NCI-H2029 treated with DMSO at 0.1 percent for 48 hours (cell line): Measurements from ENCODE around the gene GYG1.
"Not testable (repeated sequence)": the region's sequence is repeated elsewhere in the genome, so short reads cannot be mapped to it uniquely, and the experiment has no call there.

ENCODE experiments used
- DNase-seq: peaks from one replicate; lab custom pipeline; 2025; lab: John Stamatoyannopoulos, UW

The GYG1 gene

GRCh38 chr3:148987551-148987950, 3.8 kb upstream of the GYG1 start:
- not testable (repeated sequence) for DNase-seq

- no peak for DNase-seq
These were observed 1.1 kb upstream of the GYG1 start for GRCh38 chr3:148990236-148990635.

DNA sequence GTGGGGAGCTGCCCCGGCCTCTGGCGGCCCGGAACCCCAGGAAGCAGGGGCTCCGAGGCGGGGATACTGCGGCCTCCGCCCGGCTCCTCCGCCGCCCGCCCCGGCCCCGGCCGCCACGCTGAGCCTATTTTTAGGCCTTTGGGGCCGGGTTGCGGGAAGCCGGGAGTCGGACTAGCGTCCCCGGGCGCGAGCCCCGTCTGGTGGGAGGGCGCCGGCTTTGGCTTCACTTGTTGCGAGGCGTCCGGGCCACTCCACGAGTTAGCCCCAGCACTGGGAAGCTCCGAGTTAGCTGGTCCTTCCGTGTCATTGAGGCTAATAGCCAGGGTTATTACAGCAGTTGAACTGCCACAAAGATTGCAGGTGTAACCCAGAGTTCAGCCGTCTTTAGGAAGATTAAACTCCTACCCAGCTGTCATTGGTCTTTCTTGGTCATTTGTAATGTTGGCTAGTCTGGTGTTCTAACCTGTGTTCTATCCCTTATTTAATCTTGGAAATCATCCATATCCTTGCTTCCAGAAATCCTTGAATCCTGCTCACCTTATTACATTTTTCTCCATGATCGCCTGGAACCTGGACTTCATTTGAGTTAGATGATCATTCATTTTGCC, 791 bp downstream of the GYG1 start:
- no peak for DNase-seq

DNA sequence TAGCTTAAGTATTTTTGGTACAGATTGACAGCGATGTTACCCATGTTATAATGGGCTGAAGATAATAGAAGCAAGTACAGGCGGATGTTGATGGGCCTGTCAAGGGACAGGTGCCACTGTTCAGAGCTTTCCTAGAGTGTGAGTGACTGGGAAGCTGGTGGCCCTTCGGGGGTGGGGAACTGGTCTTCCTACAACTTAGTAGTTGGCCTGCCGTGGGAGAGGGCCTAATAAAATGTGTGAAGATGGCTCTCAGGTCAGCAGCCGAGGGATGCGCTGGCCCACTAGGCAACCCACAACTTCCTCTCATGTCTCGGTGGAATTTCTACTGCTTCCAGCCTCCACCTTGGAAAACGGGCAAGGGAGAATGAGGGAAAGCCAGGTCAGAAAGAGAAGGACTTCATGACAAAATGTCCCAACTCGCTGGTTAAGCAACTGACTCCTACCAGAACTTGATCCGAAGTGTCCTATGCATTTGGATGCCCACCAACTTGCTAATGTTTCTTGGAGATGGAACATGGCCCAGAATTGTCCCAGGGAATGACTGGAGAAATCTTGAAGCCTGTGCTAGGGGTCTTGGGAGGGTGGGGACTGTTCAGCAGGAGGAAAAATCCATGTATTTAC, 1.4 kb downstream of the GYG1 start:
- no peak for DNase-seq

DNA sequence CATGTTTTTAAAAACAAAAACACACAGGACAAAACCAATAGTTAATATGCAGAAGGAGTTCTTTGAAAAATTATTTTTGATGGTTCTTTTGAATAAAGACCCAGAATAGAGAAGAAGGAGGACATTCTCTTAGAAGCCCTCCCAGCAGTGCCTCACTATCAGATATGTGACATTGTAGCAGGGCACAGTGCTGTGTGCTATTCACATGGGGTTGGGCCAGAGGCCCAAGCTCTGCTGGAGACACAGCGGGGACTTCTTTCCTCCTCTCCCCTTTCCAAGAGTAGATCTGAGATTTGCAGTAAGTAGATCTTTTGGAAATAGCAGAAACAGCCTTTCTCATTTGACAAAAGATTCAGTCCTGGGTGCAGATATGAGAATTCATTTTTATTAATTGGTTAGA, 6.3 kb downstream of the GYG1 start:
- DNase-seq, result no peak

DNA sequence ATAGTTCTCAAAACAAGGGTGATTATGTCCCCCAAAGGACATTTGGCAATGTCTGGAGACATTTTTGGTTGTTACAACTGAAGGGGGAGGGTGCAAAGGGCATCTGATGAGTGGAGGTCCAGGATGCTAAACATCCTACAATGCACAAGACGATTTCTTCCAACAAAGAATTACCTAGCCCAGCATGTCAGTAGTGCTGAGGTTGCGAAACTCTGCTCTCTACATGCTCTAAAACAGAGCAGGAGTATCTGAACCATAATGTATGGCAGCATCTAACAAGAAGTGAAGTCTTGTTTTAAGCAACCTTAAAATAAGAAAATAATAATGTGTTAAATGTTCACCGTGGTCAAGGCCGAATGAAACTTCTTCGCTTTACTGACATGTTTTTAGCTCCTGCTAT, 7.0 kb downstream of the GYG1 start:
- no peak for DNase-seq

GRCh38 chr3:148998715-148999423, 7.5 kb downstream of the GYG1 start:
- peak; percentile 41 for DNase-seq

- no peak for DNase-seq
These were observed 8.5 kb downstream of the GYG1 start for GRCh38 chr3:148999806-149000205.

DNA sequence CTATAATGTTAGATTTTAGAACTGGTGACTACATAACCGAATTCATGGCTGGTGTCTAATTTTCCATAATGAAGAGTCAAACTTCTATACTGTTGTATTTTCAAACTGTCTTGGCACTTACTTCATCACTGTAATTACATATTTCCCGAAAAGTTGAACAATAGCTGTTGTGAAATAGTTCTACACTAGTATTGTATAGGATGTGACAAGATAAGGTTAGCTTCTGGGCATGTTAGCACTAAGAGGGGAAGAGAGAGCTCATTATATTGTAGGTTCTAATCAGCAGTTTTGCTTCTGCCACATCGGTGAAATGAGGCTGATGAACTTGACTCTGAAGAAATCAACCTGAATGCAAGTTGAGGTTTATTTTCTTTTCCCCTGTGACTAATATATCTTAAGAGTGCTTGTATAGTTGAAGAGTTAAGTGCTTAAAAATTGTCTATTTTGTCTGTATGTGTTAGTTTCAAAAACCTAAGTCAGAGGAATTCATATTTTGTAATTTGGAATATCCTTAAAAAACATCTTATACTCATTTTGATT, 8.9 kb downstream of the GYG1 start:
- DNase-seq, result no peak

GRCh38 chr3:149001727-149002126, 10.4 kb downstream of the GYG1 start:
- DNase-seq, result no peak

- DNase-seq, result peak; percentile 20
These were observed 12.4 kb downstream of the GYG1 start for GRCh38 chr3:149003653-149004305.

- peak; percentile 70 for DNase-seq
These were observed 13.3 kb downstream of the GYG1 start for GRCh38 chr3:149004622-149005021.

DNA sequence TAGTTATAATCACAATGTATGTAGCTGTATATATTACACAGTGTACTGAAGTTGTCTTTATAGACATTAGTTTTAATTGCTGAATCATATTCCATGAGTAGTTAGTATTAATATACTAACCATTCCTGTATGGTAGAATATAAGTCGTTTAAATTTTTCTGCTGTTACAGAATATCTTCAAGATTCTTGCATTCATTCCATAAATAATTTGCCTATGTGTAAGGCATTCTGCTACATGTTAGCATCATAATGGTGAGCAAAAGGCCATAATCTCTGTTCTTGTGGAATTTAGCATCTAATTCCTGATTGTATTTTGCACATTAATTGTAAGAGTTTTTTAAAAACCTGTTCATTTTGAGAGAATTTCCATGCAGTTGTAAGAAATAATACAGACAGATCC, 14.1 kb downstream of the GYG1 start:
- no peak for DNase-seq

DNA sequence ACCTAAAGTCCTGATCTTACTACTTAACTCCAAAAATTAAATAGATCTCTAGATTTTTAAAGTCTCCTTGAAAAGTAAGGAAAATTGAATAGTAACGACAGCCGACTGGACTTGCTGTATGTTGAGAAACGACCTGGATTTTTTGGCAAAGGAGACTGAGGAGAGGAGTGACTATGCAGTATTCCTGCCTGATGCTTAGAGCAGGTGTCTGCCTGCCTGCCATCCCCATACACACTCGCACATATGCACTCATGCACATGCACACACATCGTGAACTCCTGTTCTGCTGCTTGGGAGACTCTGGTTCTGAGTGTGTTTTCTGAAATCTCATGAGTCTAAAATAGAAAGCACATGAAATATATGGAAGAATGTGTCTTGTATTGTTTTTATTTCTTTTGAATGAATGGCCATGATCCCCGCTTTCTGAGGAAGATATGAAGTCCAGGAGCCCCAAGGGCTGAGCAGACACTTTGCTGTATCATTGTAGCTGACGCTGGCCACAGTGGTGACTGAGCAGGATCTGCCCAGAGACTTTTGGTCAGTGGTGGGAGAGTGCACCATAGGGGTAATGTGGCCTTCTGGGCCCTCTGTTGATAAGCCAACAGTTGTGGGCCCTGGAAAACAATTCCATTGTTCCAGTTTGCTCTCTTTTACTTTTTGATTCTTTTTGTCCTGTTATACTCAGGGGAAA, 16.4 kb downstream of the GYG1 start:
- no peak for DNase-seq

GRCh38 chr3:149009732-149010131, 18.4 kb downstream of the GYG1 start:
- no peak for DNase-seq

DNA sequence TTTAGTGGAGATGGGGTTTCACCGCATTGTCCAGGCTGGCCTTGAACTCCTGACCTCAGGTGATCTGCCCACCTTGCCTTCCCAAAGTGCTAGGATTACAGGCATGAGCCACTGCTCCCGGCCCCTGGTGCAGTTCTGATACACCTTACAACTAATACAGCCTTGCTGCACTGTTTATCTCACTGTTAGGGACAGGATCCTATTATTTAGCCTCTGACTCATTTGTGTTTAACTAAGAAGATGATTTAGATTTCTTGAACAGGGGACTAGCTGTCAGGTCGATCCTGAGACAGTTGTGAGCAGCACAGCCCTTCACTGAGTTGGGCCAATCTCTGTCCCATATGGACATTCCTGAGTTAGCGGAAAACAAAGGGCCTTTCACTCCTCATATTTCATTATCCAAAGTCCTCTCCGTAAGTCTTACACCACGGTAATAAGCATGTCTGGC, 19.2 kb downstream of the GYG1 start:
- DNase-seq, result no peak

DNA sequence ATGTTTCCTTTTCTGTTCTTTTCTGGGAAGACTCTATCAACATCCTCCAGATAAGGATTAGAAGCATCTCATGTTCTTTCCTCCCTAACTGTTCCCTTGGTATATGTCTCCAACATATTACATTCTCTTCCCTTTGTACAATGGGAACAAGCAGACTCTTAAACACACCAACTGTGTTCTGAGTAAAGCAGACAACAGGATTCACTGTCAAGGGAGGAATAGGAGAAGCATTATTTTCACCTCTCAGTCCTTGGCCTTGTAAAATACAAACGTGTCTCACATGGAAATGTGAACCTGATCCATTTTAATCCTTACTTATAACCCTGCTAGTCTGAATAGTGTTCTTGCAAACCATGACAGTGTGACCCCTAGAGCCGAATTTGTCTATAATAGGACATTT, 19.6 kb downstream of the GYG1 start:
- DNase-seq, result no peak

- DNase-seq, result no peak
These were observed 20.3 kb downstream of the GYG1 start for GRCh38 chr3:149011676-149012075.

- DNase-seq, result no peak
These were observed 22.4 kb downstream of the GYG1 start for GRCh38 chr3:149013726-149014125.

DNA sequence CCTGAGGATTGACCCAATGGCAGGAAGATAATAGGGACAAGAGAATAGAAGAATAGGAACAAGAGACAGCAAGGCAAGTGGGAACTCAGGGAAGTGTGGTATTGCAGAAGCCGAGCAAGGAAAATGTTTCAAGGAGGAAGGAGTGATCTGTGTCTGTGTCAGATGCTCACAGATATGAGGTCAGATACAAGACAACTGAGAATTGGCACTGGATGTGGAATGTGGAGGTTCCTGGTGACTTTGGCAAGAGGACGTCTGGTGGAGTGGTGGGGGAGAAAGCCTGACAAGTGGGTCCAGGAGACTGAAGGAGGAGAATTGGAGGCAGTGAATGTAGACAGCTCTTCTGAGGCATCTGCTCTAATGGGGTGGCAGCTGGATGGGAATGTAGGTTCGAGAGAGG, 24.1 kb downstream of the GYG1 start:
- no peak for DNase-seq

GRCh38 chr3:149016242-149016641, 24.9 kb downstream of the GYG1 start:
- no peak for DNase-seq
